DMS 273 treated with DMSO at 0.1 percent for 48 hours (cell line): ENCODE results near the gene PCIF1.
"Not testable (repeated sequence)": the region's sequence is repeated elsewhere in the genome, so short reads cannot be mapped to it uniquely, and the experiment has no call there.

Experiments used
- DNase-seq: peaks from one replicate; lab custom pipeline; 2025; lab: John Stamatoyannopoulos, UW

PCIF1 gene

DNA sequence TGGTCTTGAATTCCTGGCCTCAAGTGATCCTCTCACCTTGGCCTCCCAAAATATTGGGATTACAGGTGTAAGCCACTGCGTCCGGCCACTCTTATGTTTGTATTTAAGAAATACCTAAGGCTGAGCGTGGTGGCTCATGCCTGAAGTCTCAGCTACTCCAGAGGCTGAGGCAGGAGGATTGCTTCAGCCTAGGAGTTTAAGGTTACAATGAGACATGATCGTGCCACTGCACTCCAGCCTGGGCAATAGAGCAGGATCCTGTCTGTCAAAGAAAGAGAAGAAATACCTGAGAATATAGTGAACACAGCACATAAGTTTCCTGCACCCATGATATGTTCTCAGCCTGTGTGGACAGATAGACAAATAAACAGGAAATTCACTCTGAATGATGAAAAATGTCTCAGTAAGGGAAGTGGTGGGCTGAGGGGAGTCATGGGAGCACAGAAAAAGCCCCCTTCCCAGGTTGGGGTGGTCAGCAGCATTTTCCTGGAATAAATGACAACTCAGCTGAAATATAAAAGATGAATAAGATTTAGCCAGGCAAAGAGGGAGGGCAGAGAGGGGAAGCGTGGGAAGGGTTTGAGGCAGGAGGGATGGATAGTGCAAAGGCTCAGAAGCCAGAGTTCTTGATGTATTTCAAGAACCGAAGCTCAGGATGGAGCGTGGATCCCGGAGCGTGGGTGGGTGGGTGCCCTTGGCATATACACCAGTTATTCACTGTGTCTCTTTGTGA lies 60.4 kb downstream of the PCIF1 start:
- DNase-seq: no peak

DNA sequence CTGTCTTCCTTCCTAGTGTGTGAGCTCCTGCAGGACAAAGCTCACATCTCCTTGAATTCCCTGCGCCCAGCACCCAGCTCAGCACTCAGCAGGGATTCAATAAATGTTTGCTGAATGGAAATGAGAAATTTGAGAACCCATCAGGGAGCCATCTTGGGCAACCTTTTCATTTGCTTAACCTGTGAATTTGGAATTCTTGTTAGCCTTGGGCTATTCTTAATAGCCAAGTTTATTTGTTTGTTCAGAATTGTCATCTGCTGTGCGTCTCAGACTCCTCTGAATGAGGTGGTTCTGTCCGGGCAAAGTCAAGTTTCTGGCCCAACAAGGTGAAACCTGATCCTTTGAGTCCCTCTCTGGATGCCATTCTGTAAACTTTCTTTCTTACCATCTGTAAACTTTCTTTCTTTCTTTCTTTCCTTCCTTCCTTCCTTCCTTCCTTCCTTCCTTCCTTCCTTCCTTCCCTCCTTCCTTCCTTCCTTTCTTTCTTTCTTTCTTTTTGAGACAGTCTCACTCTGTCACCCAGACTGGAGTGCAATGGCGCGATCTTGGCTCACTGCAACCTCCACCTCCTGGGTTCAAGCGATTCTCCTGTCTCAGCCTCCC lies 61.1 kb downstream of the PCIF1 start:
- not testable (repeated sequence) for DNase-seq

DNA sequence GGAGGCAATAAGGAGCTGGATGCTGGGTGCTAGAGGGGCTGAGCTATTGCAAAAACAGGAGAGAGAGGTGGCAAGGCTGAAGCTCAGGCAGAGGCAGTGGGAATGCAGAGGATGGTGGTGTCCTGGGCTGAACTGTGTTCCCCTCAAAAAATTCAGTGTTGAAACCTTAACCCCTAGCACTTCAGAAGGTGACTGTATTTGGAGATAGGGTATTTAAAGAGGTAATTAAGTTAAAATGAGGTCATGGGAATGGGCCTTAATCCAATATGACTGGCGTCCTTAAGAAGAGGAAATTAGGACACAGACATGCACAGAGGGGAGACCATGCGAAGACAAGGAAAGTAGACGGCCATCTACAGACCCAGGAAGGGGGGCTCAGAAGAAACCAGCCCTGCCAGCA lies 62.7 kb downstream of the PCIF1 start:
- DNase-seq: no peak
